Stimulated activated CD4-positive, alpha-beta T cell treated with anti-CD3 and anti-CD28 coated beads, Interleukin-4, amount 100 ng/mL, for 1 hour (primary cell): ENCODE data around the gene NFIX.

Experiments
- DNase-seq: peaks from one replicate; pipeline ENCODE4 v3.0.0-alpha.2; 2020

Gene NFIX

DNA sequence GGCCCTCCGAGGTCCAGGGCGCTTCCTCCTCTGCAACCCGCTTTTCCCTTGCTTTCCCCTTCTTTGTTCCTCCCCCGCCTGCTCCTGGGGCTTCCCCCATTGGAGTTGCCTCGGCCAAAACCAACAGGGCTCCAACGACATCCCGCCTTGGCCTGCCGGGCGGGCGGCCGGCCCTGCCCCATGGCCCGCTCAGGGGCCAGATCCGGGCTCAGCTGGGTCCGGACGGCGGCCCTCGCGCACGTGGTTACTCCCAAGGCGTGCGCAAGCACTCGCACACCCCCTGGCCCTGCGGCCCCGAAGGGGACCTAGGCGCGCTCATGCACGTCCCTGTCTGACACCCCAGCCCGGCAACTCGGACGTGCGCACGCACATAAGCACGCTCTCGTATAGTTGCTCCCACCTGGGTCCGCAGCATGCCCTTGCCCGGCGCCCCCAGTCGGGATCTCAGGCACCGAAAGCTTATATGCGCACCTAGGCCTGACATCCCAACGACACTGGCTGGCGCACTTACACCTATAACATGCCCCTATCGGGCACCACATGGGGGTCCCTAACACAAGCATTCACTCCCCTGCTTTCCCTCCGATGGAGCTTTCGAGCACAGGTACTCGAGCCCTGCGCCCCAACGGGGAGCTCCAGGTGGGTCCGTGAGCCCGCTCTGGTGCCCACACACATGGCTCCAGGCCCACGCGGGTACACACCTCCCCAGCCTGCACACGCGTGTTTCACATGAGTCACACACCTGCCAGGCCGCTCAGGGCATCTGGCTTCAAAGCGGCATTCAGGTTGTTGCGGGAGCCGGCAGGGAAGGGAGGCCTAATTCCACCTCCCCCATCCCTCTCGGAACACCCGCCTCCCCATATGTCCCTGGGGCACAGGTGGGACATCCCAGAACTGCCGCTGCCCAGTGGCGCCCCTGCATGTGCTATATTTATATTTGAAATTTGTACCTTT lies 15.0 kb downstream of the NFIX start:
- no peak for DNase-seq

DNA sequence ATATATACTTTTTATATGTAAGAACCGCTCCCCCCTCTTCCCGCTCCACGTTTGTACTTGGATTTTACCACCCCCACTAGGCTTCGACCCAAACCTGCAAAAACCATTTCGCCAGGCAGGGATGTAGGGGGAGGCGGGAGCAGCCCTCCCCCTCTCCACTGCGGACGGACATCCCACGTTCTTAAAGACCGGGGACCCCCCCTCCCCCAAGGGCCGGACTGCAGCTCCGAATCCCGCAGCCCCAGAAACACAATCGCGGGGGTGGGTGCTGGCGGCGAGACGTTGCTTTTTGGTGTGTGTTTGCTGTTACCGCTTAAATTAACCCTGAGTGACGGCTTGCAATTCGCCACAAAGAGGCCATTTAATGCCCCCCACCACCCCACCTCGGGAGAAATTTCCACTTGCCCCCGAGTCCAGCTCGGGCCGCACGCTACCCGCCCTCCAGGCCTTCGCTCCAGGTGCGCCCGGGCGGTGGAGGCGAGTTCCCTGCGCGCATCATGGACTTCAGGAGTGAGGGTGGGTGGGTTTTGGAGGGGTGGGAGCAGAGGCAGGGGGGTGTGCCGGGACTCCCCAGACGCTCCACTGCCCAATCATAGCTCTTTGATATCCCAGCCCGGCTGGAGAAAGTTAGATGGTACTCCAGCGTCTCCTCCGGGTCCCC lies 15.8 kb downstream of the NFIX start:
- no peak for DNase-seq

DNA sequence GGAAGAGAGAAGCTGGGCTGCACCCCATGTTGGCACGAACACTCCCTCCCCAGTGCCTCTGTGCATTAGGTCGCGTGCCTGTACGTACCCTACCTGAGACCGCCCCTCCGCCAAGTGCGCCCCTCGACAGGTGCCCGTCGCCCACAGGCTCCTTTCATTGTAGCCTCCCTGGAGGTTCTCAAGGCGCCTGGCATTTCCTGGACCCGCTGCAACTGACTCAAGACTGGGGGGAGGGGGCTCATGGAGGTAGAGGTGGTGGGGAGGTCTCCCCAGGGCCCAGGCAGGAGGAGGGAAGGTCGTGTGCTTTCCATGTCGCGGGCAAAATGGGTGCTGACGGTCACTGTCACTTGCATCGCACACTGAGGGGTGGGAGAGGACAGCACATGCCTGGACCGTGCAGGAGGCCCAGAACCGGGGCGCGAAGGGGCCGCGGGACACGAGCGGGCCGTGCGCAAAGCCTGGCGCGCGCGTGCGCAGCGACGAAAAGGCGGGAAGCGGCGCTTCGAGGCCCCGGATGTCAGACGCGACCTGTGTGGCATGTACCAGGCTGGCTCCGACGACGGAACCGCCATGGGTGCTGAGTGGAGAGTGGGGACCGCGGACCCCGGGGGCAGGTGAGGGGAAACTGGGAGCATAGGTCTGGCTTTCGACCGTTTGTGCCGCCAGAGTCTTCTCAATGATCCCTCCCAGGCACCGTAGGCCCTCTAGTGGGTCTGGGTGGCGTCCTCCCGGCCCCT lies 16.5 kb downstream of the NFIX start:
- peak; percentile 30 for DNase-seq

DNA sequence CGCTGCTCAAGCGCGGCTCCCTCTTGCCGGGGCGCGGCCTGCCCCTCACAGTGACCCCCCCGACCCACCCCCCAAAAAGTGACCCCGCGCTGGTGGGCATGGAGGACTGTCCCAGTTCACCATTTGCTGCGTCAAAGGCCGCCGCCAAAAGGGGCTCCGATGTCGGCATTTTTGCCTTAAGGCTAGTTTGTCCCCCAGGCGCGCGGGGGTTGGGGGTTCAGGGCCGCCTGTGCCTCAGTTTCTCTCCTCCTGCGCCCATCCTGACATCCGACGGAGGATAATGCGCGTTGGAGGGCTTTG lies 17.1 kb downstream of the NFIX start:
- DNase-seq, result no peak

DNA sequence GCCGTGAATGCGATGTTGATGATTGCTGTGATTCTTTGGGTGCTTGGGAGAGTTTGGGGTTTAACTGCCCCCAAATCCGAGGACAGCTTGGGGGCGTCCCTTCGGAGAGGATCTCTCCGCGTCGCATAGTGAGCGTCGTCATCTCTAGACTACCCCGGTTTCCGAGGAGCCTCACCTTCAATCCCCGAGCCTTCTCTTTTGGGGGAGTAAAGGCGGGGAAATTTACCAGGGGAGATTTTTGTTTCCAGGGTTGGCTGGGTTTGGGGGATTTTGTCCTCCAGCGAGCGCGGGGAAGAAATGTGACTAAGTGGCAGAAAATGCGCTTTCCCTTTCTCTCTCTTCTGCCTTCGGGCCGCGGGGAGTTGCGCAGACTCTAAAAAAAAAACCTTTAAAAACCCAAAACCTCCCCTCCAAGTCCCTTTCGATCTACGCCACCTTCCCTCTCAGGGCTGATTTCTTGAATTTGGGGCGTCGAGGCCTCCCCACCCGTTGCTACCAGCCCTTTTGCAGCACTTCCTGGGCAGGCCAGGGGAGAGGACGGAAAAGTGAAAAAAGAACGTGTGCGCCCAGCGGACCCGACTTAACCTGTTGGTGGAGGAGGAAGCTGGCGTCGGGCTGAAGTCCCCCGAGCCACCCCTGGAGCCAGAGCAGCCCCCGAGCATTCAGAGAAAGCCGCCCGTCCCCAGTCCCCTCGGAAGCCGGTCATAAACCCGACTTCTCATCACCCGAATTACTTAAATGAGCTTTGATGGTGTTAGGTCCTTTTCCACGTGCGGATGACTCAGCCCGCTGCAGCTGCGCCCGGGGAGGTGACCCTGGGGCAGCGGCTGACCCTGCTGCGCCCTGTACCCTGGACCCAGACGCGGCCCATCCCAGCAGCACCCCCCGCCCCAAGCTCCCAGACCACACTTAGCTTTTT lies 17.7 kb downstream of the NFIX start:
- peak; percentile 38 for DNase-seq

- no peak for DNase-seq
Observed at GRCh38 chr19:13013649-13014048, 18.4 kb downstream of the NFIX start.

GRCh38 chr19:13014101-13014920 lies 19.0 kb downstream of the NFIX start:
- DNase-seq, result no peak

- DNase-seq, result no peak
Observed at GRCh38 chr19:13014921-13015280, 19.6 kb downstream of the NFIX start.

DNA sequence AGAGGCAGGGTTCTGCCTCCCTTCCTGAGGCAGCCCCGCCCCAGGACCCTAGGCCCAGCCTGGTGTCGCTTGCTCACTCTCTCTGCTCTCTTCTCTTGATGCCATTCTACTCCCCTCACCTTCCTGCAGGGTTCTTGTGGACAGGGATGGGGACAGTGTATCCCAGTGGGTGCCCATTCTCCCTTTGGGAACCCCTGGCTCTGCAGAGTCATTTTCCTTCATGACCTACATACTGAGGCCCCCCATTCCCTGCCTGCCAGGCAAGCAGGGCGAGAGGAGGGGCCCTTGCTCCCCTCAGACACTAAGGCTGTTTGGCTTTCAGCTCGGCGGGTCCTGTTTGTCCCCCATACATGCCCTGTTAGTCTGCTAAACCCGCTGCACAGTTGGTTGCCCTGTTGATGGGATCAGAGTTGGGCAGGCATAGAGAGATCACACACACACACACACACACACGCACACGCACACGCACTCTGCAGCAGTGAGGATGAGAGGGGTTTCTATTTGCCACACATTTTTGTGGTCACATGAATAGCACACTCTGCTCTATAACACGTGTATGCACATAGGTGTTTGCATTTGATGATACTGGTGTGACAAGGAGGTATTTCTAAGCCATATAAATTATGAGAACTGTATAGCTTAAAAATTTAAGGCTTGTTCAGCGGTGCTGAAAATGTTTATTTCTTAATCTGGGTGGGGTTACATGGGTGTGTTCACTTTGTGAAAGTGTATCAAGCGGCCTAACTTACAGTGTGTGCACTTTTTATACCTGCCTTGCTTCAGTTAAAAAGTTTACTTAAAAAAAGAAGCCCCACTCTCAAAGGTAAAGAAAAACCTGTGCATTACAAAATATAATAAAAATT lies 20.3 kb downstream of the NFIX start:
- DNase-seq, result no peak

DNA sequence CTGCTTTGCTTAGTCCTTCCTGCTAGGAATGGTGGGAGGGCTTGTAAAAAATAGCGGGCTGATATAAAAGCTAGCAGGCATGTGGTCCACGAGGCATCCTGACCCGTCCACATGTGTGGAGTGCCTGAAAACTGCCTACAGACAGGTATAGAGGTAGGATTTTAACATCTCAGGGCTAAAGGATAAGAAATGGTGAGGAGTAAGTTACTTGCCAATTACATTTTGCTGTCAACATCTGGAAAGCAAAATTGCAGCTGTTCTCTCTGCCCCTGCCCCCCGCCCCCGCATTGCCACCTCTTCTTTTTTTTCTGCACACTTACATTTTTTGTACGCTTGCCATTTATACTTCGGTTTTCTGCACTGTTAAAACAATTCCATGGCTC lies 21.0 kb downstream of the NFIX start:
- DNase-seq, result no peak

- no peak for DNase-seq
Observed at GRCh38 chr19:13016628-13017305, 21.5 kb downstream of the NFIX start.

DNA sequence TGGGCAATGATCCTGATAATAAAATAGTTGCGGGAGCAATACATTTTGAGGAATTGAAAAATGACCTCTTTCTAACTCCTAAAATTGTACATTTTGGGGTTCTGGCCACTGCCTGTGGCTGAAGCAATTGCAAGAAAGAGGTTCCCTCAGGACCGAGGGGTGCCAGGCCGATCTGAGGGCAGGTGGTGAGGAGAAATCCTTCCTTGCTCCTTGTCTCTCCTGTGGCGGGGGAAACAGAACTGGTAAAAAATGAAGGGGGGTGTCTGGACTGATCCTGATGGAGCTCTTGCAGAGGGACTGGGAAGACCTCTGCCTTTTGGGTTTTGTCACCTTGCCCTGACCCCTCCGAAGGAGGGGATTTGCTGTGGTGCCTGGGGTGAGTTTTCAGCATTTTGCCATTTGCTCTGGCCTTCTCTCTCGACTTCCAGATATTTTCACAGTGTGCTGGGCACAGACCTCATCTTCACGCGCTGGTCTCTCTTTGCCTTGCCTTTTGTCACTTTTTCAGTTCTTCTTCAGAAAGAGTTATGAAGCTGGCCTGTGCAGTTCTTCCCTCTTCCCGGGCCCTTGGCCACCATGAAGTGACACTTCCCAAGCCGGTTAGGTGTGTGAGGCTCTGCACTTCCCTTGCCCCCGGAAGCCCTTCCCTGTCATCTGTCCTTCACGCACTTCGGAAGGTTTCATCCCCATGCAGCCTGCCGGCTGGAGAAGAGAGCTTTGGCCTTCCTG lies 22.2 kb downstream of the NFIX start:
- DNase-seq, result no peak

DNA sequence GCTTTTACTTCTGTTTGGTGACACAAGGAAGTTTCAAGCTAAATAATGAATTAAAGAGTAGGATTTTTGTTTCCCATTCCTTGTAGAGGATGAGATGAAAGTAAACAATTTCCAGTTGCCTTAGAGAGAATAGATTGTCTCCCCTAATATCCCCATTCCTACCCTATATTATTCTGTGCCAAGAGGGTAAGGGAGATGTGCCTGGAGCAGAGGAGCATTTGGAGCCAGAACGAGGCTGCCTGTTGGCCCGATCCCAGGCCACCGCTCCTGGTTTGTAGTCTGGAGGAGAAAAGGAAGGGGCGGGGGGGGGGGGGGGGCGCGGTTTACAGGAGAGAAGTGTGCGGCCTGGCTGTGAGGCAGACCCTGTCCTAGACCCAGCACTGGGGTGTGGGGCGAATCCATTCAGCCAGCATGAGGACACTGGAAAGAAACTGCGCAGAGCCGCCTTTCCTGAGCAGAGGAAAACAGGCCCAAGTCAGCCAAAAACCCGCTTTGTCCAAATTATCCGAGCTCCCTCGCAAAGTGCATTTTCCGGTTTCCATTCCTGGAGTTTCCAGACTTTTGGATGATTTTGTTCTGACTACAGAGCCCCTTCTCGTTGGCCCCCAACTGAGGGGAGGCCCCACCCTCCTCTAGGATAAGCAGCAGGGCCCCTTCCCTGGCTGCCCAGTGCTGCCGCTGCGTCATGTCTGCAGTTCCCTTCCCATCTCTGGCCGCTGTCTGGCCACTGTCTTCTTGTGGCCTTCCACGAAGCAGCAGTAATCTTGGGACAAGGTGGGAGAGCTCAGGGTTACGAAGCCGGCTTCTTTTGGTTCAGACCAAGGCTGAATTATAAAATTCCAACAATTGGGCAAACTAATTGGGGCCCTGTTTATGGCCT lies 23.0 kb downstream of the NFIX start:
- no peak for DNase-seq

DNA sequence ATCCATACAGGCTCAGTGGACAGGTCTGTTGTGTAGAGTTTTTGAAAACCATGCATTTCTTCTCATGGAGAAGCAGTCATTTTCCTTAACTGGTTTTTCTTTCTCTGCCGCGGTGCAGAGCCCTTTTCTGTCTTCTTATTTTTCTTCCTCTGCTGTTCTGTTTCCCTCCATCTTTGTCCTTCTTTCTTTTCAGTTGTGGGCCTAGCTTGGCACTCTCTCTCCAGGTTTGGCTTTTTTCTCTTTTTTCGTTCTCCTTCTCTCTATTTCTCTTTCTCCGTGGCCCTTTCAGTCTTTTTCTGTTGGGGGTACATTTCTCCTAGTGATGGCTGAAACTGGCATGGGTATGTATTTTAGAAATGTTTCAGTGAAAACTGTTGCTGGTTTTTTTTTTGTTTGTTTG lies 24.1 kb downstream of the NFIX start:
- DNase-seq, result no peak

- no peak for DNase-seq
Observed at GRCh38 chr19:13020002-13020414, 24.7 kb downstream of the NFIX start.

GRCh38 chr19:13022111-13022858 lies 27.0 kb downstream of the NFIX start:
- no peak for DNase-seq

DNA sequence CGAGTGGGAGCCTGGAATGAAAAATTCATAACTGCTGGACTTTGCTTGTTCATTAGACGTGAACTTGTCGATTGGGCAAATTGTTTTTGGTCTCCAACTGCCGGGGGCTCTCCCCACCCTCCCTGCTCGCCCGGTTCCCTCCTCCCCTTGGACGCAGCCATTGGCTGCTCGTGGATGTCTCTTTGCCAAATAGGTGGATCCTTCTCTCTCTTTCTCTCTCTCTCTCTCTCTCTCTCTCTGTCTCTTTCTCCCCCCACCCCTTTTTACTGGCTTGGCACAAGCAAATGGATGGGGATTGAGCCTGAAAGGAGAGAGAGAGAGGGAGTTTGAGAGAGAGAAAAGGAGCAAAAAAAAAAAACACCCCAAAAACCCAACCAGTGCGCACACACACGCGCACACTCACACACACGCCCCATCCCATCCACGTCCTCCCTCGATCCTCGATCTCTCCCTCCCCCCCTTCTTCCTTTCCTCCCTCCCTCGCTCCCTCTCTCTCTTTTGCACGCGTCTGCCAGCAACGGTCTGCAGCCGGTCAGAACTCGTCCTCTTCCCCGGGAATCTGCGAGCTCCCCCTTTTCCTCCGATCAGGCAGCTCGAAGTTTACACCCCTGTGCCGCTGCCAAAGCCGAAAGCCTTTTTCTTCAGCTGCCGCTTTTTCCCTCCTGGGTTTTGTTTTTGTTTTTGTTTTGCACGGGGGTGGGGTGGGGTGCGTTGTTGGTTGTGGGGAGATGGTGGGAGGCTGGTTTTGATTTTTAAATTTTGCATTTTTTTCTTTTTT lies 27.8 kb downstream of the NFIX start:
- no peak for DNase-seq
